Transverse colon (tissue), 4 donors: ENCODE data around the gene F11. TPM values are rescaled to one million over a fixed set of nuclear protein-coding genes. Genes with fewer than 3 reads are reported as not detected.
"Not testable (repeated sequence)": the region's sequence is repeated elsewhere in the genome, so short reads cannot be mapped to it uniquely, and the experiment has no call there.

Source experiments
- DNase-seq: peaks from one replicate; pipeline ENCODE4 v3.0.0-alpha.2; 2019
- H3K27ac ChIP-seq, 4 donors: fragments of 200-600 bp; sonication (generic); 2 replicates each; pipeline ENCODE4 v1.5.1; 2016 to 2018; ENCODE audit warnings: inconsistent platforms in 4 of 4
- H3K27me3 ChIP-seq: fragments of 200-600 bp; sonication (generic); 2 replicates; pipeline ENCODE4 v1.5.1; 2017; ENCODE audit warnings: inconsistent platforms
- H3K36me3 ChIP-seq, 4 donors: fragments of 200-600 bp; sonication (generic); 2 replicates each; pipeline ENCODE4 v1.5.1; 2017 to 2019; ENCODE audit warnings: inconsistent platforms in 4 of 4
- H3K4me1 ChIP-seq, 4 donors: fragments of 200-600 bp; sonication (generic); 2 replicates each; pipeline ENCODE4 v1.5.1; 2017 to 2020; ENCODE audit warnings: inconsistent platforms in 4 of 4
- H3K4me3 ChIP-seq, 4 donors: fragments of 200-600 bp; sonication (generic); 1 replicate in 1 of 4; 2 replicates in 3 of 4; pipeline versions ENCODE4 v1.5.1 to v1.6.1; 2017 to 2019; ENCODE audit warnings: inconsistent platforms in 4 of 4
- H3K9me3 ChIP-seq, 2 donors: fragments of 200-600 bp; sonication (generic); 2 replicates each; pipeline ENCODE4 v1.5.1; 2017 to 2019; ENCODE audit warnings: inconsistent platforms in 2 of 2
- EP300 ChIP-seq: sonication (generic); formaldehyde crosslinking; IDR thresholded peaks from one replicate; pipeline ENCODE4 v1.6.1; 2017; ENCODE audit warnings: antibody characterized with exemption, low read depth
- POLR2A ChIP-seq: fragments of 450-650 bp; IDR thresholded peaks from one replicate; pipeline ENCODE4 v1.6.1; 2016; ENCODE audit warnings: antibody characterized with exemption, mild to moderate bottlenecking, moderate library complexity
- POLR2AphosphoS5 ChIP-seq, 3 donors: sonication (generic); formaldehyde crosslinking; IDR thresholded peaks; one replicate each; pipeline ENCODE4 v1.6.1; 2016; ENCODE audit warnings: antibody characterized with exemption in 3 of 3
- WGBS, 2 donors: methylation state at CpG; one replicate each; pipeline ENCODE4 v1.1.5; 2018; ENCODE audit warnings: low coverage in 1 of 2; 5-methylcytosine and 5-hydroxymethylcytosine counted together
- in situ Hi-C, 4 donors: fragments of 200-750 bp; cut with MboI; loops; one replicate each; pipeline versions ENCODE4 v1.15.0 to v1.15.1; 2017; ENCODE audit warnings: low sequenced_read_pairs in 3 of 4, low pct_ligation_motif_present in 1 of 4, low pct_unique_long_range_greater_than_20kb in 1 of 4
- intact Hi-C: fragments of 100-400 bp; cut with DNase I; formaldehyde crosslinking; loops from one replicate; pipeline ENCODE4 v1.15.1; 2023; ENCODE audit warnings: low total_unique reads
- total RNA-seq, 4 donors: library from RNA; depleted of rRNA; stranded (reverse); fragments of >200 nt; gene quantifications; one replicate each; pipeline ENCODE4 v1.1.0, GENCODE V29; 2016
- TF ChIP-seq, protein P1 (sequence below), 5 experiments: fragments of 200-600 bp in 3 of 5; fragments of 450-650 bp in 2 of 5; sonication (generic) in 3 of 5; IDR thresholded peaks; 1 replicate in 2 of 5; 2 replicates in 3 of 5; pipeline ENCODE4 v1.5.1; 2016 to 2017; ENCODE audit warnings: antibody characterized with exemption in 5 of 5, inconsistent platforms in 3 of 5, mild to moderate bottlenecking in 2 of 5, moderate library complexity in 1 of 5

F11 gene
- total RNA-seq, 4 donors from 2014 or later: not detected

DNA sequence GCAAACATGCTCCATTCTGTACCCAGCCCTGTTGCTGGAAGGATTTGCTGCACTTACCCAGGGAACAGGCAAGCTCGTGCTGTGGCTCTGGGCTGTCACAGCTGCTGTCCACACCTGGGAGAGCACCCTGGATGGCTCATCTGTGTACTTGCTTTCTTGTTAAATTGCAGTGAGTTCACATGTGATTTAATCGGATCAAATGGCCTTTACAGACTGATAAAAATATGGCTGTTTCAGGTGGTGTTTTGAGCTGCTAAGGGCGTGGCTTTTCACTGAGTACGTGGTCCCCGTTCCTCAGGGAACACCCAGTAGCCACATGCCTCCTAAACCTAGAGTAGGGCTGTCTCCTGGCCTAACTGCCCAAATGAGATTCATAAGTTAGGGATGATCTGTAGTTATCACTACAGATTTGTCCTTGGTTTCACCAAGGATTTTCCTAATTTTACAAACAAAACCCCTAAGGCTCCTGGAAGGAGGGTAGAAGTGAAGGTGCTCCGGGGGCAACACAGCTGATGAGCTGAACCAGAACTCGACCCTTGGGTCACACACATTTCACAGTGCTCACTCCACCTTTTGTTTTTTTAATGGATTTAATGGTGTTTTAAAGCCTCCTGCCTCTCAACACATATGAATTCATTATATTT is 25.0 kb upstream of the F11 start:
- Histone ChIP-seq H3K4me3 (no peak overlapping the region), H3K9me3 (no peaks in the 10 kb centered on the region), H3K36me3 (no peaks in the 10 kb centered on the region), H3K4me1 (no peaks in the 10 kb centered on the region), H3K27ac (no peak overlapping the region), H3K27me3 (no peaks in the 10 kb centered on the region)
- intact Hi-C loops (no loop called here), in situ Hi-C loops (no loop called here)
- DNase-seq: no peak
- TF ChIP-seq POLR2A (no peak), POLR2AphosphoS5 (IDR thresholded peaks at IDR 0.05) (no peak), EP300 (no peak)
- TF ChIP-seq, protein P1, sequence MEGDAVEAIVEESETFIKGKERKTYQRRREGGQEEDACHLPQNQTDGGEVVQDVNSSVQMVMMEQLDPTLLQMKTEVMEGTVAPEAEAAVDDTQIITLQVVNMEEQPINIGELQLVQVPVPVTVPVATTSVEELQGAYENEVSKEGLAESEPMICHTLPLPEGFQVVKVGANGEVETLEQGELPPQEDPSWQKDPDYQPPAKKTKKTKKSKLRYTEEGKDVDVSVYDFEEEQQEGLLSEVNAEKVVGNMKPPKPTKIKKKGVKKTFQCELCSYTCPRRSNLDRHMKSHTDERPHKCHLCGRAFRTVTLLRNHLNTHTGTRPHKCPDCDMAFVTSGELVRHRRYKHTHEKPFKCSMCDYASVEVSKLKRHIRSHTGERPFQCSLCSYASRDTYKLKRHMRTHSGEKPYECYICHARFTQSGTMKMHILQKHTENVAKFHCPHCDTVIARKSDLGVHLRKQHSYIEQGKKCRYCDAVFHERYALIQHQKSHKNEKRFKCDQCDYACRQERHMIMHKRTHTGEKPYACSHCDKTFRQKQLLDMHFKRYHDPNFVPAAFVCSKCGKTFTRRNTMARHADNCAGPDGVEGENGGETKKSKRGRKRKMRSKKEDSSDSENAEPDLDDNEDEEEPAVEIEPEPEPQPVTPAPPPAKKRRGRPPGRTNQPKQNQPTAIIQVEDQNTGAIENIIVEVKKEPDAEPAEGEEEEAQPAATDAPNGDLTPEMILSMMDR (IDR thresholded peaks at IDR 0.05): no peak
- 69% methylated on average over 7 of the region's 7 CpGs; no CpG with 5 or more reads in 1 of the 2 donors for whole genome bisulfite sequencing, 2 donors

DNA sequence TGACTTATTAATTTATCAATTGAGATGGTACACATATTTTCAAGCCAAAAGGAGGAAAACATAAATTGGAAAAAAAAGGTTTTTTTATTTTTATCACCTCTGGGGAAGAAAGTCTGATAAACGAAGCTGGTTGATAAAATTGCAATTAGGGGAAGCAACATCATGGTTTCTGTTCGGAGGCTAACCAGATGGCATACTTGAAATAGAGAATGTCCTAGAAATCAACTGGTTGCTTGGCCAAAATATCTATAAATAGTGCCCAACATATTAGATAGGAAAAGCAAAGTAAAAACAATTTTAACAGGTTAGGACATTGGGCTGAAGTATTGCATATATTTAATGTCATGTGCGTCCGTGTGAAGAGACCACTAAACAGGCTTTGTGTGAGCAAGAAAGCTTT is 24.4 kb upstream of the F11 start:
- TF ChIP-seq EP300: no peak
- TF ChIP-seq POLR2AphosphoS5 (IDR thresholded peaks at IDR 0.05): no peak
- no peak for TF ChIP-seq POLR2A
- TF ChIP-seq, protein P1 (IDR thresholded peaks at IDR 0.05): no peak
- in situ Hi-C loops: no loop called here
- Histone ChIP-seq H3K4me3 (no peak overlapping the region), H3K36me3 (no peaks in the 10 kb centered on the region), H3K27me3 (no peaks in the 10 kb centered on the region), H3K4me1 (no peaks in the 10 kb centered on the region), H3K27ac (no peak overlapping the region), H3K9me3 (no peaks in the 10 kb centered on the region)
- no peak for DNase-seq
- intact Hi-C loops: no loop called here
- WGBS, 2 donors: 78 to 94% methylated on average over 2 to 4 of the region's 4 CpGs

DNA sequence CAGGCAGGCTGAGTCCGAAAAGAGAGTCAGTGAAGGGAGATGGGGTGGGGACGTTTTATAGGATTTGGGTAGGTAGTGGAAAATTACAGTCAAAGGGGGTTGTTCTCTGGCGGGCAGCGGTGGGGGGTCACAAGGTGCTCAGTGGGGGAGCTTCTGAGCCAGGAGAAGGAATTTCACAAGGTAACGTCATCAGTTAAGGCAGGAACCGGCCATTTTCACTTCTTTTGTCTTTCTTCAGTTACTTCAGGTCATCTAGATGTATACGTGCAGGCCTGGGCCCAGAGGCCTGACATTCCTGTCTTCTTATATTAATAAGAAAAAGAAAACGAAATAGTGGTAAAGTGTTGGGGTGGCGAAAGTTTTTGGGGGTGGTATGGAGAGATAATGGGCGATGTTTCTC is 24.0 kb upstream of the F11 start:
- DNase-seq, H3K27me3 ChIP-seq, in situ Hi-C loops, H3K9me3 ChIP-seq, H3K27ac ChIP-seq, H3K4me1 ChIP-seq, intact Hi-C loops, H3K4me3 ChIP-seq, H3K36me3 ChIP-seq: not testable (repeated sequence)
- 63 to 89% methylated on average over 6 to 10 of the region's 10 CpGs for WGBS, 2 donors

DNA sequence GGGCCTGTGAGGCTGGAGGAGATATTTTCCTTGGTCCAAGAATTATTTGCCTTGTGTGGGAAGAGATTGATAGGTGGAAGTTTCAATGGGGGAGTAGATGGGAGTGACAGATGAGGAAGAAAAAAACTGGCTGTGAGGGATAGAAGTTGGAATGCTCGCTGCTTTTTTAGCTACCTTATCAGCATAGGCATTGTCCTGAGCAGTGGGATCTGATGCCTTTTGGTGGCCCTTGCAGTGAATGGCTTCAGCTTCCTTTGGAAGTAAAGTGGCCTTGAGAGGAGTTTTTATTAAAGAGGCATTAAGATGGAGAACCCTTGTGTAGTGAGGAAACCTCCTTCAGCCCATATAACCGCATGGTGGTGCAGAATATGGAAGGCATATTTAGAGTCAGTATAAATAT is 22.7 kb upstream of the F11 start:
- intact Hi-C loops: no loop called here
- in situ Hi-C loops: no loop called here
- 89 to 91% methylated on average over 2 of the region's 2 CpGs for WGBS, 2 donors

More for the DNA sequence above, 22.7 kb upstream of the F11 start:
- DNase-seq: no peak
- no peaks in the 10 kb centered on the region for H3K9me3 ChIP-seq
- H3K4me3 ChIP-seq: no peak overlapping the region
- no peaks in the 10 kb centered on the region for H3K36me3 ChIP-seq
- H3K4me1 ChIP-seq: no peaks in the 10 kb centered on the region
- no peak overlapping the region for H3K27ac ChIP-seq
- no peak for TF ChIP-seq POLR2A
- TF ChIP-seq, protein P1 (IDR thresholded peaks at IDR 0.05): no peak
- TF ChIP-seq POLR2AphosphoS5 (IDR thresholded peaks at IDR 0.05): no peak
- no peak for TF ChIP-seq EP300
- no peaks in the 10 kb centered on the region for H3K27me3 ChIP-seq
